Measurements from ENCODE around the gene DAPK3.

GRCh38 chr19:3959766-3960131, 11.2 kb downstream of the DAPK3 start:
- no peak for TF ChIP-seq CTCF (IDR thresholded peaks at IDR 0.05; ENCODE audit: low read depth, low read length)
- no peak for TF ChIP-seq EZH2phosphoT487 (IDR thresholded peaks at IDR 0.05; ENCODE audit: low read depth)
